Lung (tissue), 12 donors: ENCODE data around the gene FGD5. TPM values are rescaled to one million over a fixed set of nuclear protein-coding genes. Genes with fewer than 3 reads are reported as not detected.

ENCODE experiments used
- ATAC-seq: fragments of 200-7000 bp; cut with Tn5 transposase; one replicate; pipeline ENCODE4 v1.9.1; 2020; ENCODE audit warnings: moderate number of reproducible peaks; ENCODE audit not compliant: insufficient read depth, low FRiP score
- DNase-seq, 3 donors: peaks; one replicate each; pipeline ENCODE4 v3.0.0-alpha.2; 2013 to 2017
- H3K27ac ChIP-seq, 2 donors: one replicate each; pipeline ENCODE4 v1.5.1; 2013; ENCODE audit warnings: mild to moderate bottlenecking in 2 of 2, moderate library complexity in 2 of 2, control low read depth in 1 of 2, inconsistent platforms in 1 of 2, low read depth in 1 of 2, low read length in 1 of 2
- H3K27me3 ChIP-seq, 3 donors: one replicate each; pipeline ENCODE4 v1.5.1; 2013; ENCODE audit warnings: low read length in 2 of 3; ENCODE audit not compliant: control insufficient read depth in 3 of 3, insufficient read depth in 3 of 3
- H3K36me3 ChIP-seq, 4 donors: one replicate each; pipeline ENCODE4 v1.5.1; 2013; ENCODE audit warnings: low read length in 4 of 4, mild to moderate bottlenecking in 1 of 4, moderate library complexity in 1 of 4; ENCODE audit not compliant: control insufficient read depth in 4 of 4, insufficient read depth in 4 of 4
- H3K4me1 ChIP-seq, 5 donors: one replicate each; pipeline ENCODE4 v1.5.1; 2013; ENCODE audit warnings: low read length in 5 of 5, mild to moderate bottlenecking in 2 of 5, moderate library complexity in 1 of 5; ENCODE audit not compliant: control insufficient read depth in 5 of 5, insufficient read depth in 5 of 5
- H3K4me3 ChIP-seq: one replicate; pipeline ENCODE4 v1.5.1; 2013; ENCODE audit warnings: mild to moderate bottlenecking, control low read depth, moderate library complexity
- H3K9ac ChIP-seq, 2 donors: one replicate each; pipeline ENCODE4 v1.5.1; 2013; ENCODE audit warnings: low read length in 2 of 2, control low read depth in 1 of 2; ENCODE audit not compliant: insufficient read depth in 1 of 2
- H3K9me3 ChIP-seq, 4 donors: one replicate each; pipeline ENCODE4 v1.5.1; 2013; ENCODE audit warnings: low read length in 3 of 4, mild to moderate bottlenecking in 1 of 4, moderate library complexity in 1 of 4; ENCODE audit not compliant: control insufficient read depth in 4 of 4, insufficient read depth in 3 of 4
- CTCF ChIP-seq: IDR thresholded peaks from 2 replicates; pipeline ENCODE4 v1.5.1; 2012; ENCODE audit warnings: mild to moderate bottlenecking; ENCODE audit errors: control extremely low read depth, extremely low read depth
- WGBS, 2 donors: extraction: QIAGEN DNeasy Blood & Tissue Kit; methylation state at CpG; one replicate each; pipeline ENCODE4 v1.1.7; 2013; 5-methylcytosine and 5-hydroxymethylcytosine counted together
- polyA plus RNA-seq, 2 donors: library from polyadenylated mRNA; stranded (reverse); fragments of 200-250 nt; gene quantifications; one replicate each; pipeline ENCODE4 v1.2.1, GENCODE V29; 2013
- total RNA-seq, 2 donors: library from RNA; depleted of rRNA in 1 of 2; stranded (reverse); fragments of >200 nt in 1 of 2; gene quantifications; one replicate each; pipeline ENCODE4 v1.2.1, GENCODE V29; 2014 to 2021
- donor health status: control.
- donor health status: control.
- donor health status: Bipolar disorder and iron deficiency.
- donor health status: healthy.
- donor health status: DM: yes; HTN: yes; CAD: no.

Gene FGD5
- total and polyA plus RNA-seq, 4 donors, result 14.6 to 58.5 (median 32.2) TPM

- no peak overlapping the region for H3K4me3 ChIP-seq
- no peak for DNase-seq
- no peak overlapping the region for H3K27ac ChIP-seq
- 70 to 93% methylated on average over 4 of the region's 4 CpGs for WGBS, 2 donors
- TF ChIP-seq CTCF, result no peak
- H3K36me3 ChIP-seq, result no peaks in the 10 kb centered on the region
- H3K9ac ChIP-seq, result no peak overlapping the region
- peaks cover 0 to 7% (median 0%) of the 10 kb centered on the region in 5 donors for H3K4me1 ChIP-seq
- peaks cover 0 to 2% (median 0%) of the 10 kb centered on the region in 4 donors for H3K9me3 ChIP-seq
- peaks cover 0 to 6% (median 0%) of the 10 kb centered on the region in 3 donors for H3K27me3 ChIP-seq
- ATAC-seq, result no peak
Observed at GRCh38 chr3:14799146-14799545, 19.6 kb upstream of the FGD5 start.

GRCh38 chr3:14801031-14801430 lies 17.7 kb upstream of the FGD5 start:
- Histone ChIP-seq H3K9ac (no peak overlapping the region), H3K9me3 (peaks cover 0 to 2% (median 0%) of the 10 kb centered on the region in 4 donors), H3K27ac (no peak overlapping the region), H3K4me3 (no peak overlapping the region), H3K36me3 (no peaks in the 10 kb centered on the region), H3K4me1 (peaks cover 0 to 15% (median 0%) of the 10 kb centered on the region in 5 donors), H3K27me3 (peaks cover 0 to 6% (median 0%) of the 10 kb centered on the region in 3 donors)
- TF ChIP-seq CTCF, result no peak
- ATAC-seq (no peak), DNase-seq (no peak)
- WGBS, 2 donors, result 93 to 96% methylated on average over 9 of the region's 9 CpGs

GRCh38 chr3:14801668-14802380 lies 16.9 kb upstream of the FGD5 start:
- Histone ChIP-seq H3K9ac (no peak overlapping the region), H3K9me3 (peaks cover 0 to 2% (median 0%) of the 10 kb centered on the region in 4 donors), H3K27me3 (peaks cover 0 to 6% (median 0%) of the 10 kb centered on the region in 3 donors), H3K27ac (peak overlapping the region in 1 of 2 donors; percentile 13), H3K4me3 (no peak overlapping the region), H3K4me1 (peaks cover 0 to 13% (median 0%) of the 10 kb centered on the region in 5 donors), H3K36me3 (no peaks in the 10 kb centered on the region)
- DNase-seq (no peak), ATAC-seq (no peak)
- 63 to 74% methylated on average over 10 of the region's 10 CpGs for WGBS, 2 donors
- TF ChIP-seq CTCF, result no peak

GRCh38 chr3:14802381-14802731 lies 16.4 kb upstream of the FGD5 start:
- H3K9me3 ChIP-seq, result peaks cover 0 to 2% (median 0%) of the 10 kb centered on the region in 4 donors
- H3K4me1 ChIP-seq, result peaks cover 0 to 12% (median 0%) of the 10 kb centered on the region in 5 donors
- WGBS, 2 donors, result 63 to 80% methylated on average over 7 of the region's 7 CpGs
- H3K4me3 ChIP-seq, result no peak overlapping the region
- H3K36me3 ChIP-seq, result no peaks in the 10 kb centered on the region
- TF ChIP-seq CTCF, result no peak
- H3K27me3 ChIP-seq, result peaks cover 0 to 8% (median 0%) of the 10 kb centered on the region in 3 donors
- DNase-seq (no peak), ATAC-seq (no peak)
- H3K9ac ChIP-seq, result no peak overlapping the region
- peak overlapping the region in 1 of 2 donors; percentile 40 for H3K27ac ChIP-seq
